ENCODE measurements around the gene PRR23A.

DNA sequence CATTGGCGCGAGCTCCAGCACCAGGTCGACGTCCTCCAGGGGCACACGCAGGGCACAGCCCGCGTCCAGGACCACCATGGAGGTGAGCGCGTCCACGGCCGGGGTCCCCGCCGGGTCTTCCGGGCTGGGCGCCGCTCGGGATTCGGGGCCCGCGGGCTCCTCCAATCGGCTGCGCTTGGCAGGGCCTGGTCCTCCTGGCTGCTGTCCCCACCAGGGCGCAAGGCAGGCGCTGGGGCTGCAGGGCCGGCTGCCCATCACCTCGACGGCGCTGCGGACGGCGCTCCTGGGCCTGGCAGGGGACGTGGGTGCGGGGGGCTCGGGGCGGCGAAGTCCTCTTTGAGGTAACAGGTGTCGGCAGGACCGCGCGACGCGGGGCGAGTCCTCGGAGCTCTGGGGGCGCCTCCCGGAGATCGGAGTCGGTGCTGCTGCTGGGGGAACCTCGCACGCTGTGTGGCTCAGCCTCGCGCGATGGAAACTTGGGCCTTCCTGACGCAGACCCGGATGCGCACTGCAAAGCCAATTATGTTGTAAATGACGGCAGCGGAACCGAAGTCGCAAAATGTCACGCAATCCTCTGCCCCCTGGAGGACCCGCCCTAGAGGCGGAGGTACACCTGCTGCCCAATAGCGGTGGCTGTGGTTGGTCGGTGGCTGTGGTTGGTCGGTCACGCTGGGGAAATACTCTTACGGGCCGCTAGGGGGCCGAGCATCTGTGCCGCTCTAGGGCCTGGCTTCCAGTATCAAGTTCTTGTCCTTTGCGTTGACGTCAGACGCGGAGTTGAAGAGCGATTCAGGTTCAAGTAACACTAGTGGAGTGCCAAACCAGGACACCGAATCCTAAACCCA, 38.5 kb upstream of the PRR23A start, which contains the start of gene PRR23C:
- TF ChIP-seq CTCF (IDR thresholded peaks at IDR 0.05), result no peak
- TF ChIP-seq EZH2phosphoT487 (IDR thresholded peaks at IDR 0.05), result no peak
- TF ChIP-seq EZH2 (IDR thresholded peaks at IDR 0.05), result no peak
